Spleen (tissue), 7 donors: ENCODE data around the gene C5orf58.

Experiments
- CTCF ChIP-seq, 11 experiments: fragments of 200-600 bp in 7 of 11; fragments of 450-650 bp in 4 of 11; sonication (generic) in 4 of 11; IDR thresholded peaks in 8 of 11; conservative IDR thresholded peaks in 3 of 11; 1 replicate in 7 of 11; 2 replicates in 4 of 11; pipeline versions ENCODE4 v1.4.0 to v1.8.0; 2016 to 2021; ENCODE audit warnings: antibody characterized with exemption in 11 of 11, inconsistent platforms in 4 of 11, mild to moderate bottlenecking in 1 of 11
- POLR2A ChIP-seq, 3 donors: fragments of 450-650 bp; IDR thresholded peaks; one replicate each; pipeline ENCODE4 v1.5.1; 2017; ENCODE audit warnings: antibody characterized with exemption in 3 of 3, mild to moderate bottlenecking in 1 of 3
- POLR2AphosphoS5 ChIP-seq, 3 donors: sonication (generic); formaldehyde crosslinking; IDR thresholded peaks; one replicate each; pipeline ENCODE4 v1.5.1; 2017; ENCODE audit warnings: antibody characterized with exemption in 3 of 3
- donor health status: DM: no; HTN: no; CAD: no; lungs with moderate emphysema.
- donor health status: DM: no; HTN: no; CAD: no.
- donor health status: DM: no; HTN: no; CAD: no.

- TF ChIP-seq CTCF (IDR thresholded peaks at IDR 0.05 in 8 of 11, conservative IDR thresholded peaks at IDR 0.05 in 3 of 11) (peak; percentile 28 to 83 (median 80)), POLR2AphosphoS5 (IDR thresholded peaks at IDR 0.05) (no peak), POLR2A (IDR thresholded peaks at IDR 0.05) (no peak)
These were observed 7.3 kb upstream of the C5orf58 start for GRCh38 chr5:170225326-170226128.
